DND-41 (cell line): ENCODE results near the gene ARPC1B.

Source experiments
- EZH2 ChIP-seq: IDR thresholded peaks from 3 replicates; pipeline ENCODE4 v1.6.1; 2012; ENCODE audit warnings: borderline replicate concordance, low read depth, mild to moderate bottlenecking, moderate library complexity, low read length, inconsistent platforms; ENCODE audit not compliant: severe bottlenecking
- TF ChIP-seq, protein P1 (sequence below): IDR thresholded peaks from 2 replicates; pipeline ENCODE4 v1.5.1; 2012; ENCODE audit warnings: borderline replicate concordance, low read length, moderate library complexity, mild to moderate bottlenecking; ENCODE audit not compliant: poor library complexity, severe bottlenecking; ENCODE audit errors: extremely low read depth

DNA sequence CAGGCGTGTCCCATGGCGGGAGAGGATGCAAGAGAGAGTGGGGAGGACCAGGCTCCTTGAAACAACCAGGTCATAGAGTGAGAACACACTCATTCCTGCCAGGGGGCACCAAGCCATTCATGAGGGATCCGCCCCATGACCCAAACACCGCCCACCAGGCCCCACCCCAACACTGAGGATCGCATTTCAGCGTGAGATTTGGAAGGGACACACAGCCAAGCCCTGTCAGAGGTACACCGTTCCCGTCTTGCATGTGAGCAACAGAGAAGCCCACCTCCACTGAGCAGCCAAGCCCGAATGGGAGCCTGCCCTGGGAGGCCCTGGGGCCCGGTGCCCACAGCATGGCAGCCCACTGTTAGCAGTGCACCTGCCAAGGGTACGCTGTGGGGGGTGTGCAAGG is 7.9 kb upstream of the ARPC1B start:
- TF ChIP-seq, protein P1, sequence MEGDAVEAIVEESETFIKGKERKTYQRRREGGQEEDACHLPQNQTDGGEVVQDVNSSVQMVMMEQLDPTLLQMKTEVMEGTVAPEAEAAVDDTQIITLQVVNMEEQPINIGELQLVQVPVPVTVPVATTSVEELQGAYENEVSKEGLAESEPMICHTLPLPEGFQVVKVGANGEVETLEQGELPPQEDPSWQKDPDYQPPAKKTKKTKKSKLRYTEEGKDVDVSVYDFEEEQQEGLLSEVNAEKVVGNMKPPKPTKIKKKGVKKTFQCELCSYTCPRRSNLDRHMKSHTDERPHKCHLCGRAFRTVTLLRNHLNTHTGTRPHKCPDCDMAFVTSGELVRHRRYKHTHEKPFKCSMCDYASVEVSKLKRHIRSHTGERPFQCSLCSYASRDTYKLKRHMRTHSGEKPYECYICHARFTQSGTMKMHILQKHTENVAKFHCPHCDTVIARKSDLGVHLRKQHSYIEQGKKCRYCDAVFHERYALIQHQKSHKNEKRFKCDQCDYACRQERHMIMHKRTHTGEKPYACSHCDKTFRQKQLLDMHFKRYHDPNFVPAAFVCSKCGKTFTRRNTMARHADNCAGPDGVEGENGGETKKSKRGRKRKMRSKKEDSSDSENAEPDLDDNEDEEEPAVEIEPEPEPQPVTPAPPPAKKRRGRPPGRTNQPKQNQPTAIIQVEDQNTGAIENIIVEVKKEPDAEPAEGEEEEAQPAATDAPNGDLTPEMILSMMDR: no peak
- TF ChIP-seq EZH2: no peak
